HG03558 (cell line): ENCODE results near the gene DLGAP1.

ENCODE experiments used
- ATAC-seq: cut with Tn5 transposase; IDR thresholded peaks from one replicate; pipeline ENCODE4 v1.9.1; 2021; ENCODE audit warnings: moderate number of reproducible peaks; ENCODE audit not compliant: unreplicated experiment; ENCODE audit errors: extremely low read depth

Gene DLGAP1

DNA sequence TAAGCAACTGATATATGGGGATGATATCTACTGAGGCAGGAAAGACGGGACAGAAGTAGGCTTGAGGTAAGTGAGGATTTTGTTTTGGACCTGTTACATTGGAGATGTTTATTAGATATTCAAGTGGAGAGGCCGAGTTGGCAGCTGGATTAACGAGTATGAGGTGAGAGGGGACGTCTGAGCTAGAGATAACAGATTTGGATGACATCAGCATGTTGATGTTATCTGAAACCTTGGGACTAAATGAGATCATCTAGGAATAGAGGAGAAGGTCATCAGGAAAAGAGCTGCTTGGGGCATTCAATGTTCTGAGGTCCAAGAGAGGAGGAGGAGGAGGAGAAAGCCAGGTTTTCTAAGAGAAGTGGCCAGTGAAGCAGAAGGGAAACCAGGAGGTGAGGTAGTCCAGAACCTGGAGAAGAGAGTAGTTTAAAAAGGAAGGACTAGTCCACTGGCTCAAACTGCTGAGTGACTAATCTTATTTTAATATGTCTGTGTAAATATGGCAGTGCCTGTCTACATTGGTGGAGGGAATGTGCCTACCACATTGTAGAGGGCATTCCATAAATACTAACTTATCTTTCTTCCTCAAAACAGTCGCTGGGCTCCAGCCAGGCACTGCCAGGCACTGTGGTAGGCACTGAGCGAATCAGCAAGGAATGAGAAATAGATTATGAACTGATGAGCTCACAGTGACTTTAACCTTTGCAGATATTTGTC lies 488.3 kb downstream of the DLGAP1 start:
- no peak for ATAC-seq

DNA sequence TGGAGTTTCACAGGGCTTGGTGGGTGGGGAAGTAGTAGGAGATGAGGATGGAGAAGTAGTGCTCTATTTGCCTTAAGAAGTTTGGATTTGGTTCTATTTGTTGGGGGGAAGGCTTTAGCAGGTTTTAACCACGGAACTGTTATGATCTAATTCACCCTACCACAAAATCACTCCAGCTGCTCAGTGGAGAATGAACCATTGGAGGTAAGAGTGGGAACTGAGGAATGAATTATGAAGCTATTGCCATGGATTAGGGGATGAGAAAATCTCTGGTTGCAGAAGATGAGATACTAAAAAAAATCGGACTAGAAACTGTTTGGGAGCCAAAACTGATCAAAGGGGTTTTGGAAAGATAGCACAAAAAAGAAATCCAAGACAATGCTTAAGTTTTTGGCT lies 488.9 kb downstream of the DLGAP1 start:
- ATAC-seq, result no peak

DNA sequence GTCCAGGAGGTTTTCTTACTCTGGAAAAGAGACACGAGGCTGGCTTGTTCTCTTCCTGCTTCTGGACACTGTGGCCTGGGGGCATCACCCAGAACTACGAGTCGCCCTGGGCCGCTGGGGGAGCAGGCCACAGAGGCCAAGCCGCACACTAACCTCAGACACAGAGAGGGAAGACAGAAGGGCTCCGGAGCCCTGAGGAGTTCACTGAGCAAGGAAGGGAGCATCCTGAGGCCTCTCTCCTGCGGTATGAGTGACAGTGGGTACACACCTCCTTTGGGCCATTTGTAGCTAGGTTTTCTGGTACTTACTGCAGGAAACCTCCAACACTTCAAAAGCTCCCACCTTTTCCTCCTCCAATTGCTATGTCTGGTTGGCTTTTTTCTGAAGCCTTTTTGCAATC lies 494.1 kb downstream of the DLGAP1 start:
- ATAC-seq, result no peak

DNA sequence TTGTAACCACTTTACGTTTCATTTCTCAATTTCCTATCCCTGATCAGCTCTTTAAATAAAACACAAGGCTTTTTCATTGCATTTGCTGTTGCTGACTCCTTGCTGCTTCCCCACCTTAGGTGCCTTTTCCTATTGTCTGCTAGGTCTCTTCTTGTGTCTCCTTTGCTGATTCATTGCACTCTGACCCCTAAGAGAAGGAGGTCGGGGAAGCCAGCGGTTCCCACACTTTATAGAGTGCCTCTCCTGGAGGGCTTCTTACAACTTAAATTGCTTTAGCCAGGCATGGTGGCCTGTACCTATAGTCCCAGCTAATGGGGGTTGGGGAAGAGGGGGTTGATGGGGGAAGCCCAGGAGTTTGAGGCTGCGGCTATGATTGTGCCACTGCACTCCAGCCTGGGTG lies 495.0 kb downstream of the DLGAP1 start:
- no peak for ATAC-seq

DNA sequence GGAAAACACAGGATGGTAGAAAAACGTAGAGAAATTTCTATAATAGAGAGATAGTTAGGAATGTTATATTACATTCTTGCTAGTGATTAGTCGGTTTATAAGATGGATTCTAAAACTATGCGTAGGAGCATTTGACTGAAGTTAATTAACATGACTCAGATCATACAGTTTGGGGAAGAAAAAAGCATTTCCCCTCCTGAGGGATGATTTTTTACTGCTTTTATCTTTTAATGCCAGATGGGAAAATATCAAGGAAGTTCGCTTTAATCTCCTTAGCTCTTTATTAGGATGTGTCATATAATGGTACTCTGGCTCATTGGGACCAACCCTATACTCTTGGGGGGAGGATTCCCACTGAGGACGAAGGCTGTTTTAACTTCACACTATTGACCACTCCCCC lies 503.1 kb downstream of the DLGAP1 start:
- no peak for ATAC-seq

DNA sequence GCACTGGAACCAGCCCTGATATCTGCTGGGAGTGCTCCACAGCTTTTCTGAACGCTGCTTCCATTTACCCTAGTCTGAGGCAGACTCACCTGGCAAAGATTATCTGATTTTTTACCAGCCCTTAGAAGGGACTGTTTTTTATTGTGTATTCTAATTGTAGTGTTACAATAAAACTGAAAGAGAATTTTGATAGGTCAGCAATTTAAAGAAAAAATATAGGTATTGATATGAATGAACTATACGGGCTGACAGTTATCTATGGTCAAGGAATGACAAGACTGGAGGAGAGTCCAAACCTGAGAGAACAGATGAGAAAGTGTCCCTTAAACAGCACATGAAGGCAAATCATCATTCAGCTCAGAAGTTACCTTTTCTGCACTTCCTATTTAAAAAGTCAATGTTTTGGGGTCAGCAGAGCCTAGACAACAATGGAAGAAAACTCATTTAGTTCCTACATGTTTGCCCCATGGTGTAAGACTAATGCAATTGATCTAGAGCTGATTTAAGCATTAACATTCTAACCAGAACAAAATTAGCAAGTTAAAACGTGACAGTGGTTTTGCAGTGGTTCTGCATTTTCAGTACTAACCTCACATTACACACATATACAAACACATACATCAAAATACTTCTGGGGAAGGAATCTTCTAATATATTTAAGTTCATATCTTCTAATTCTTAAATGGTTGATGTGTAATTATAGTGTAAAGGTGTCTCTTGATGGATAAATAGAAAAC lies 504.3 kb downstream of the DLGAP1 start:
- no peak for ATAC-seq

DNA sequence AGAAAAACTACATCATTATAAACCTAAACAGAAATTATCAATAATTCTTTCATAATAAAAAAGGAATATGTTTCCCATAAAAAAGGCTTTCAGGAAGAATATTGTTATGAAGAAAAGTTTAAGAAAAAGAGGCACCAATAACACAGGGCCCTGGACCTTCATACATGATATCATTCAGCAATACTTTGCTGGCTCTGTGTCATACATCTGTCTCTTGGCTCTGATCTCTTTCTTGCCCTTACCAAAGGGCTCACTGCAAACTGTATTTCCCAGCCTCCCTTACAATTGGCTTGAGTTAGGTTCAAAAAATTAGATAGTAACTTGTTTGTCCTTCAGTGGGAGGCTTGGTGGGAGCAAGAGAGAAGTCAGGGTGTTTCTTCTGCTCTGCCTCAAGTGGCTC lies 506.1 kb downstream of the DLGAP1 start:
- no peak for ATAC-seq

DNA sequence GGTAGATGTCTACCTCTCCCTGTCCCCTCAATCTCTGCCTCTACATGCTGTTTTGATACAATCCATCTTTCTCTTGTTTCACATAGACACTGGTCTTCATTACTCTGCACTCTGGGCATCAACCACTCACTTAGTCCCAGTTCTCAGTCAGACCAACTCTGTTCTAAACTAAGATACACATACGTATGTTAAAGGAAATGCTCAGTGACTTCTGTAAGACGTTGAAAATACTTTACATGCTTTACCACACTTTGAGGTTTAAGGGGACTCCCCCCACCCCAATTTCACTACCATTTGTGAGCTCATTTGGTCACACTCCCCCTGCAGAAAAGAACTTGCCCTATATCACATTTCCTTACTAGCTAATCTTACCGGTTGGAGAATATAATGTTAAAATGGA lies 507.7 kb downstream of the DLGAP1 start:
- no peak for ATAC-seq

DNA sequence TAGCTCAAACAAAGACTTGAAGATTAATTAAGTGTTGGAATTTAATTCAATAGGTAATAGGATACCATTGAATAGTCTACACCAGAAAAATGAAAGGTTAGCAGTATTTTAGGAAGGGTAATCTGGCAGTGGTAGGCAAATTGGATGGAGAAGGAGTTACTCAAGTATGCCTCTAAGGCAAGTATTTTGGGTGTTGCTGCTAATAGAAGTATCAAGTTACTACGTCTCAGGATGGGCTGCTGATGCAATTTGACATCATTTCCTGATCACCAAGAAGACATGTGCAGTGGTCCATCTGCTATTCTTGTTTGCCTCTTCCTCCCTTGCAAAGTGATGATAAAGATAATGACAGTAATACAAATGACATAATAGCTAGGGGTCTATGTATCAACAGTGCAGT lies 519.8 kb downstream of the DLGAP1 start:
- no peak for ATAC-seq

DNA sequence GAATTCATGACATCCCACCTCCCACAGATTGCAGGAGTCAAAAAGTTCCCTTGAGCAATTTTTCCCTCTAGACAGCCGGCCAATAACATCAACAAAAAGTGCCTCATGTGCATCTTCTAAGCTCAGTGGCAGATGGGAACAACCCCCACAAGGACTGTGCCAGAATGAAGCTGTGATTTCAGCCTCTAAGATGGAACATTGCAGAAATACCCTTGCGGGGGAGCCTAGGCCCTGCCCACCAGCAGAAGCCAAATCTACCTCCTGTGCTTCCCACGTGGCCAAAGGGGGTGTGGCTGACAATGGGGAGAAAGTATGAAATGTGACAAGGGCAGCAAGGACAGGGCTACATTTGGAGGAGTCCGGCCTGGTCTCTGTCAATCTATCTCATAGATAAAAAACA lies 522.8 kb downstream of the DLGAP1 start:
- no peak for ATAC-seq

DNA sequence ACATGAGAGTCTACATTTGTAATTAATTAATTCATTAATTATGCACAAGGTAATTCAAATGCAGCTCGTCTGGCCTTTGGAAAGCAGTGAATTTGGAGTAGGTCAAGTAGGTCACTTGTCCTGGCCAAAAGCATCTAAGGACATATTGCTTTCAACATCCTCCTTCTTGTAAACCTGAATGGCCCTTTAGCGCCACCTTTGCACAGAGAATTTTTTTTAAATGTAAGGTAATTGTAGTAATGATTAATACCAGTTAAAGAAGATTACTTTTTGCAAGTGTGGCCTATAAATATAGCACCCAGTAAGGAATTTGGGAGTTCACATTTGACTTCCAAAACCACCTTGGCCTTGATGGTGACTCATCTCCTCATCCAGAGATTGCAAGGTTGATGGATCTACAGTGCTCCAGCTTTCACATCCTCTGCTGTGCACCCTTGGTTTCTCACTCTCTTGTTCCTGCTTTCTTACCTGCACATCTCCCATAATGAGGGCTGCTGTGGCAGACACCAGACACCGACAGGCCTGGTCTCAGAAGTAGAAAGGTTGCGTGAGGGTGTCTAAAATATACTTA lies 523.5 kb downstream of the DLGAP1 start:
- ATAC-seq, result no peak

DNA sequence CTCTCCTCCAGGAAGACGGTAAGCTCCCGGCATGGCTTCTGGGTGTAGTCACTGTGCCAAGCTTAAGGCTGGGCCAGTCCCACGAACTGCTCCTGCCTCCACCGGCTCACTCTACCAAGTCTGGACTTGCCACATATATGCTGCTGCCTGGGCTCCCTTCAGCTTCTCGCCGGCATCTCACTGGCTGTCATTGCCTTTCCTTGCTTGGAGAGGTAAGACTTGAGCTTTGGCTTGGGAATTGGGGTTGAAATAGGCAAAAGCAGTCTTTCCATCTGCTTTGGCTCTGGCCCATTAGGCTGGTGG lies 524.1 kb downstream of the DLGAP1 start:
- ATAC-seq, result no peak

DNA sequence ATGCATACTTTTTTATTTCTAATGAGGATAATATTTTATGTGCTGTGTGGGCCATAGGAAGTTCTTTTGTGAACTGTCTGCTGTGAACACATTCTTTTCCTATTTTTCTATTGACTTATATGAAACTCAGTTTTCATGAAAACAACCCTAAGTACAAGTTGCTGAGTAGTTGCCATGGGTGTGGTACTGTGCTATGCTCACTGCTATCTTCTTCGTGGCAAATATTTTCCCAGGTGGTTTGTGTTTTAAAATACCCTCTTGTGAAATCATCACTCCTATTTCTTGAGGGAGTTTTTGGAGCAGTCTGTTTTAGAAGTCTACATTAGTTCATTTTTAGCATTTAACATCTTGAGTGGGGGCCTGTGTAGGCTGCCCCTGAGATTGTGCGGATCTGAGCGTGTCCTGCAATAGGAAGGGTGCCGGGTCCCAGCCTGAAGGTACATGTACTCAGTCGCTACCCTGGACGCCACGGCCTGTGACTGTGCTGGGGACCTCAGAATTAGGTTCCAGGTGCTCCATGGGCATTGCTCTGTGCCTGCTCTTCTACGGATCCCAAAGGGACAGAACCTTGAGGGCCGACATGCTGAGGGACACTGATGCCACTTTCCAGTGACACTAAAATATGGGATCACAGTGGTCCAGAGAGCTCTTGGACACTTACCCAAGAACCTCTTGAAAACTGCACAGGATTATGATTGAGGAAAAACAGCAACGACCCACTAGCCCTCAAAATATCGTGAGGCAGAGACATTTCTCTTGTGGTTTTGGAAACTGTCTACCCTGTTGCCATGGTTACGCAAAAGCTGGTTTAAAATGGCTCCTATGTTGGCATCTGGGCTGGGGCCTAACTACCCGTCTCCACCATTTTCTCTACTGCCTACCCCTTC lies 524.7 kb downstream of the DLGAP1 start:
- no peak for ATAC-seq

DNA sequence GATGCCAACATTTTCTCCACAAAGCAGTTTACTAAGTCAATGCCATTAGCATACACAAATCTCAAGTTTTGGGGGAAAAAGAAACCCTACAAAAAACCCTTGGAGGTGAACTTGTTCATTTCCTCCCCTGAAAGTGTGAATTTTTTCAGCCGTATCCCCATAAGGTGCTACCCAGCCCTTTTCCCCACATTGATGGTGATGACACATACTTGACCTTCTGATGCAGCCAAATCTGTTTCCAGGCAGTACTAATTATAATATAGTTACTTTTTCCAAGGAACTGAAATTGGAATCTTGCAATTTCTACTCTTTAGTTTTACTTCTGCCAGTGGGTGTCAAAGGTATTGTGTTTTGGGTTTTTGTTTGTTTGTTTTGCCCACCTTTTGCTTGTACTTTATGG lies 530.7 kb downstream of the DLGAP1 start:
- no peak for ATAC-seq

DNA sequence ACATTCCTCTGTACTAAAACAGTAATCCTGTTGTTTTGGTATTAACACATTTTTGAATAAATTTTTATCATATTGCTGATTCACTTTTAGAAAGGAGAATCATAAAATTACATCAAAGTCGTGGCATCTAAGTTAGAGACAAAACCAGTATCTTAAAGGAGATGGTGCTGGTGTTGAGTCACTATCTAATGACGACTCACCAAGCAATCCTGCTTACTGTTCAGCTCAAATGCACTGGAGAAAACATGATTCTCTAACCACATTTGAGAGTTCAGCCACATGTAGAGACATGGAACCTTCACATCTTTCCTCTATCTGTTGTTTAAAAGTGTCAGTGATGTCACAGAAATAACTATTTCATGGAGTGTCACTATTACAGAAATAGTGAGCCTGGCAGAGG lies 531.4 kb downstream of the DLGAP1 start:
- no peak for ATAC-seq

DNA sequence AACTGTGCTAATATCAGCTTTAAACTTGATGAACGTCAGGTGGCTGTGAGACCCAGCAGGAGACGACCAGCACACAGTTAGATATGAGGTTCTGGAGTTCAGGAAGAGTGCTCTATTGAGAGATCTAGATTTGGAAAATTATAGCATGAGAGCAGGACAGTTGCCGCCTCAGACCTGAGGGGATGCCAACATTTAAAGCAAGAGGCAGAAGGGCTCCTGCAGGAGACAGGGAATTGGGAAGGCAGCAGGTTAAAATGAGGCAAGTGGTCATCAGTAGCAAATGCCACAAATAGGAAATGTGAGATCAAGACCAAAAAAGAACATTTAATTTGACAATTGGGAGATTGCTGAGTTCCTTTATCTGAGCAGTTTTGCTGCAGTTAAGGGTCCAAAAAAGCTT lies 533.3 kb downstream of the DLGAP1 start:
- ATAC-seq, result no peak

DNA sequence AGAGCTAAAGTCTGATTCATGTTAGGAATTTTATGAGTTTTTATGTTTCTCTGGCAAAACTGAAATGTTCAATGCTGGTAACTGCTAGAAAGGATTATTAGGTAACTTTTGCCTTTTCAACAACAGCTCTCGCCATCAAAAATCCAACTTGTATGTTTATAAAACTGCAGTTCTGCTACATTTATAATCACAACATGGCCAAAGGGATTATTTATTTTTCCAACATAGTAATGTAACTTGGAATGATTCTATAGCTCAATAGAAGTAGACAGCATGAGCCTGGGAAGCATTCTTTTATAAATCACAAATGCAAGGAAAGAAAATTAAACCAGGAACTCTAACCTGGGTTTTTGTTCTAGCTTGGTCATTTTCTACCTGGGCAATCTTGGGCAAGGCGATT lies 534.3 kb downstream of the DLGAP1 start:
- ATAC-seq, result no peak

DNA sequence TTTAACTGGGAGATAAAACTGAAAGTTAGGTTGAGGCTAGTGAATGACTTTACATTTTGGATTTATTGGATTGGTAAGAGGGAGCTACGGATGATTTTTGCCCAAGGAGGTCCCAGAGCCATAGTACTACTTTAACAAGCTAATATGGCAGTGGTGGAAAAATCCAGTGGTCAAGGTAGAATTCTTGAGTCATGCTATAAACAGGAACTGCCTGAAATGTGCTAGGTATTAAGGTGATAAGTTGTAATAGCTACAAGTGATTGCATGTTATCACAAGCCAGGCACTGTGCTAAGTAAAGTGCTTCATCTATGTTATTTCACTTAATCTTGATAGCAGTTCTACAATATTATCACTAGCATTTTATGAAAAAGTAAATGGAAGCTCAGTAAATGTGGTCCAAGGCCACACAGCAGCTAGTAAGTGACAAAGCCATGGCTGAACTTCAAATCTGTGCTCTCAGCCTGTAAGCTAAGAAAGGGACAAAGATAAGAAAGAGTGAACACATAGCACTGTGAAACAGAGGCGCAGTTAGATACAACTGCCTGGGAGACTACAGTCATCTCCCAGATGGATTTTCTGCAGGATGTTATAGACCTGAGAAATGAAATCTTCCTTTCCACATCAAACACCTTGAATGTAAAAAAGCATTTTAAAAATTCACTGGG lies 535.6 kb downstream of the DLGAP1 start:
- ATAC-seq, result no peak

DNA sequence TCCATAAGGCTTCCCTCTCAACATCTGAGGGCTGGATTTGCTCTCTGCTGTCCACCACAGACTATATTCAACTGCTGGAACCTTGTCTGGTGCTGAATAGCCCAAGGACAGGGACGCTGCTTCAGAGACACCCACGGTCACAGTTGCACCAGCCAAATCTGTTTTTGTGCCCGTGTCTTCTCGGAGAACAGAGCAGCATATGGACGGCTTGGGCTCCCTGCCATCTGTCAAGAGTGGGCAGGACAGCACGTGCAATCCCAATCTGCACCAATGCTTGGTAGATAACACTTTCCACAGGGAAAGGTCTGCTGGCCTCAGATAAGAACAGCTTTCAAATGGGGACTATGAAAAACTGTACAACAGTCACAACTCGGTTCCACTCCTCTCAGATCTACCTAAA lies 539.0 kb downstream of the DLGAP1 start:
- ATAC-seq, result no peak

DNA sequence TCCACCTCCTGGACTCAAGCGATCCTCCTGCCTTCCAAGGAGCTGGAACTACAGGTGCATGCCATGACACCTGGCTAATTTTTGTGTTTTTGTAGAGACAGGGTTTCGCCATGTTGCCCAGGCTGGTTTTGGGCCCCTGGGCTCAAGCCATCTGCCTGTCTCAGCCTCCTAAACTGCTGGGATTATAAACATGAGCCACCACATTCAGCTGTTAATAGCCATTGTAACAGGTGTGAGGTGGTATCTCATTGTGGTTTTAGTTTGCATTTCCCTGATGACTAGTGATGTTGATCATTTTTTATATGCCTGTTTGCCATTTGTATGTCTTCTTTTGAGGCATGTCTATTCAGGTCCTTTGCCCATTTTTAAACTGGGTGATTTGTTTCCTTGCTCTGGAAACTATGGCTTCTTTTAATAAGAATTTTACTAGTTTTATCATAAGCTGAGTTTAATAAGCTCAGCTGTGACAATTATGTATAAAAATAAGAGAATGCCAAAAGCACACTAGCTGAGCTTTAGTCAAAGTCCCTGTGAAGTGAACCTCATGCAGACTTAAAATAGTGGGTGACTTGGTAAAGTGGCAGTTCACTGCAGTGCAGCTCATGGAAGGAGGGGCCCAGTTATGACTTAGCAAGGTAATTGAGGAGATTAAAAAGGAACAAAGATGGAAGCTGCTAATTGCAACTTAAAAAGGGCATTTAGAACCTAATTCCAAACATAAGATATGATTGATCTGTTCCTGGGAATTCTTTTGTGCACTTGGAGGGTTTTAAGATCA lies 540.1 kb downstream of the DLGAP1 start:
- ATAC-seq, result no peak
